ENCODE data around the gene KRTAP10-7. TPM values are rescaled to one million over a fixed set of nuclear protein-coding genes. Genes with fewer than 3 reads are reported as not detected.
"Not testable (repeated sequence)": the region's sequence is repeated elsewhere in the genome, so short reads cannot be mapped to it uniquely, and the experiment has no call there.

KRTAP10-7 gene
- total RNA-seq, 4 donors from 2014 or later = not detected

GRCh38 chr21:44568667-44569556, 31.5 kb upstream of the KRTAP10-7 start:
- no peaks in the 10 kb centered on the region for H3K4me1 ChIP-seq

GRCh38 chr21:44569861-44570517, 30.4 kb upstream of the KRTAP10-7 start:
- DNase-seq (ENCODE audit: low spot score in 2 of 2) = no peak
- no peaks in the 10 kb centered on the region for H3K36me3 ChIP-seq
- H3K4me3 ChIP-seq = no peak overlapping the region
- no peaks in the 10 kb centered on the region for H3K27me3 ChIP-seq
- H3K27ac ChIP-seq = no peak overlapping the region
- TF ChIP-seq EP300 (IDR thresholded peaks at IDR 0.05) (no peak), CTCF (IDR thresholded peaks at IDR 0.05) (no peak), POLR2A (IDR thresholded peaks at IDR 0.05) (no peak)
- 77 to 81% methylated on average over 11 of the region's 12 CpGs for WGBS, 2 donors
- peaks cover 0 to 21% (median 0%) of the 10 kb centered on the region in 4 donors for H3K9me3 ChIP-seq
- no peaks in the 10 kb centered on the region for H3K4me1 ChIP-seq

More at GRCh38 chr21:44568667-44569556, 31.5 kb upstream of the KRTAP10-7 start:
- 76 to 80% methylated on average over 22 to 26 of the region's 27 CpGs for WGBS, 2 donors
- no peak overlapping the region for H3K4me3 ChIP-seq
- H3K9me3 ChIP-seq = peaks cover 0 to 24% (median 0%) of the 10 kb centered on the region in 4 donors
- H3K36me3 ChIP-seq = no peaks in the 10 kb centered on the region
- TF ChIP-seq EP300 (IDR thresholded peaks at IDR 0.05) (no peak), POLR2A (IDR thresholded peaks at IDR 0.05) (no peak)
- DNase-seq (ENCODE audit: low spot score in 2 of 2) = no peak
- no peaks in the 10 kb centered on the region for H3K27me3 ChIP-seq
- no peak overlapping the region for H3K27ac ChIP-seq

- Histone ChIP-seq H3K4me3 (no peak overlapping the region), H3K27me3 (no peaks in the 10 kb centered on the region), H3K9me3 (peaks cover 0 to 30% (median 0%) of the 10 kb centered on the region in 4 donors), H3K4me1 (no peaks in the 10 kb centered on the region), H3K27ac (no peak overlapping the region), H3K36me3 (no peaks in the 10 kb centered on the region)
- TF ChIP-seq CTCF (IDR thresholded peaks at IDR 0.05) (no peak), POLR2A (IDR thresholded peaks at IDR 0.05) (no peak), EP300 (IDR thresholded peaks at IDR 0.05) (no peak)
- 62 to 86% methylated on average over 3 to 4 of the region's 4 CpGs for WGBS, 2 donors
- no peak for DNase-seq (ENCODE audit: low spot score in 2 of 2)
These were observed 29.1 kb upstream of the KRTAP10-7 start for GRCh38 chr21:44571296-44571695.

- no peak for DNase-seq (ENCODE audit: low spot score in 2 of 2)
- WGBS, 2 donors = 90% methylated on average over 40 of the region's 40 CpGs
- H3K9me3 ChIP-seq = peaks cover 0 to 38% (median 0%) of the 10 kb centered on the region in 4 donors
- H3K36me3 ChIP-seq = no peaks in the 10 kb centered on the region
- no peaks in the 10 kb centered on the region for H3K4me1 ChIP-seq
- TF ChIP-seq EP300 (IDR thresholded peaks at IDR 0.05) = no peak
- no peak for TF ChIP-seq POLR2A (IDR thresholded peaks at IDR 0.05)
- TF ChIP-seq CTCF (IDR thresholded peaks at IDR 0.05) = no peak
- no peaks in the 10 kb centered on the region for H3K27me3 ChIP-seq
- H3K27ac ChIP-seq = no peak overlapping the region
- H3K4me3 ChIP-seq = no peak overlapping the region
These were observed 28.3 kb upstream of the KRTAP10-7 start for GRCh38 chr21:44571844-44572782.

GRCh38 chr21:44572959-44573583, 27.3 kb upstream of the KRTAP10-7 start:
- Histone ChIP-seq H3K27me3 (no peaks in the 10 kb centered on the region), H3K9me3 (peaks cover 0 to 45% (median 0%) of the 10 kb centered on the region in 4 donors), H3K27ac (no peak overlapping the region), H3K36me3 (no peaks in the 10 kb centered on the region), H3K4me3 (no peak overlapping the region), H3K4me1 (no peaks in the 10 kb centered on the region)
- DNase-seq (ENCODE audit: low spot score in 2 of 2) = no peak
- WGBS, 2 donors = 82 to 83% methylated on average over 15 of the region's 15 CpGs
- TF ChIP-seq POLR2A (IDR thresholded peaks at IDR 0.05) = no peak
- no peak for TF ChIP-seq CTCF (IDR thresholded peaks at IDR 0.05)
- no peak for TF ChIP-seq EP300 (IDR thresholded peaks at IDR 0.05)

- H3K4me1 ChIP-seq; H3K27ac ChIP-seq; H3K4me3 ChIP-seq; H3K27me3 ChIP-seq; H3K36me3 ChIP-seq; DNase-seq (ENCODE audit: low spot score in 2 of 2): not testable (repeated sequence)
- peaks cover 0 to 51% (median 0%) of the 10 kb centered on the region in 4 donors for H3K9me3 ChIP-seq
- 56 to 62% methylated on average over 16 to 19 of the region's 25 CpGs for WGBS, 2 donors
These were observed 26.6 kb upstream of the KRTAP10-7 start, which contains the start of gene KRTAP10-4 for GRCh38 chr21:44573630-44574456. KRTAP10-4 (plus strand) TSS chr21:44573729; CDS start chr21:44573759, 30 bp downstream.

All from tibial nerve (tissue), 4 donors.